ENCODE data around the gene RAD51B. TPM values are rescaled to one million over a fixed set of nuclear protein-coding genes. Genes with fewer than 3 reads are reported as not detected.

The RAD51B gene
- total RNA-seq, 1 experiment from 2014 or later = 14.2 TPM

DNA sequence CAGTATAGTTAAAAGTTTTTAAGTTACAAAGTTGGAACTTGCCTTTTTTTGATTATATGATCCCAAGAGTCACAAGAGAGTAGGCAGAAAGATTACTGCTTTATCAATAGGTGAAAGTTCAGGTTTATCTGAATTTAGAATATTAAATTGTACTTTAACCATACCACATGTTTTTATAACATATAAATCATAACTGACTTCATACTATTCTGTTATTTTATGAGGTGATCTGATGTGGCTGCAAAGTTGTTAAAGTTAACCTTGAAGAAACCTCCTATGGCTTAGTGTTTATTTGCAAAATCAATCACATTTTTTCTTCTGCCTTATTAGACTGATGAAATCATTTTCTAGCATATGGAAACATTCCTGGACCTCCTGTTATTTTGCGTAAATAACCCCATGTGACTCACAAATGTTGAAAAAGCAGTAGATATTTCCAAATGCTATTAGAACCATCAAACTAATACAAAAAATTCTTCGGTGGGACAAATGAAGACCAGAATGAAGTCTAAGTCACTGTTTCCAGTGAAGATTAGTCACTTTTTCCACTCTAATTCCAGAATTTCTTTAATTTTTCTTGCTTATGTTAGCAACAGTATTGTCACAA, 132.1 kb downstream of the RAD51B start (continued):
- TF ChIP-seq, protein P1, sequence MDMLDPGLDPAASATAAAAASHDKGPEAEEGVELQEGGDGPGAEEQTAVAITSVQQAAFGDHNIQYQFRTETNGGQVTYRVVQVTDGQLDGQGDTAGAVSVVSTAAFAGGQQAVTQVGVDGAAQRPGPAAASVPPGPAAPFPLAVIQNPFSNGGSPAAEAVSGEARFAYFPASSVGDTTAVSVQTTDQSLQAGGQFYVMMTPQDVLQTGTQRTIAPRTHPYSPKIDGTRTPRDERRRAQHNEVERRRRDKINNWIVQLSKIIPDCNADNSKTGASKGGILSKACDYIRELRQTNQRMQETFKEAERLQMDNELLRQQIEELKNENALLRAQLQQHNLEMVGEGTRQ (CRISPR knock-in tag; IDR thresholded peaks at IDR 0.05) = no peak
- TF ChIP-seq NR2C2 (CRISPR knock-in tag; IDR thresholded peaks at IDR 0.05) = no peak
- TF ChIP-seq, protein P2, sequence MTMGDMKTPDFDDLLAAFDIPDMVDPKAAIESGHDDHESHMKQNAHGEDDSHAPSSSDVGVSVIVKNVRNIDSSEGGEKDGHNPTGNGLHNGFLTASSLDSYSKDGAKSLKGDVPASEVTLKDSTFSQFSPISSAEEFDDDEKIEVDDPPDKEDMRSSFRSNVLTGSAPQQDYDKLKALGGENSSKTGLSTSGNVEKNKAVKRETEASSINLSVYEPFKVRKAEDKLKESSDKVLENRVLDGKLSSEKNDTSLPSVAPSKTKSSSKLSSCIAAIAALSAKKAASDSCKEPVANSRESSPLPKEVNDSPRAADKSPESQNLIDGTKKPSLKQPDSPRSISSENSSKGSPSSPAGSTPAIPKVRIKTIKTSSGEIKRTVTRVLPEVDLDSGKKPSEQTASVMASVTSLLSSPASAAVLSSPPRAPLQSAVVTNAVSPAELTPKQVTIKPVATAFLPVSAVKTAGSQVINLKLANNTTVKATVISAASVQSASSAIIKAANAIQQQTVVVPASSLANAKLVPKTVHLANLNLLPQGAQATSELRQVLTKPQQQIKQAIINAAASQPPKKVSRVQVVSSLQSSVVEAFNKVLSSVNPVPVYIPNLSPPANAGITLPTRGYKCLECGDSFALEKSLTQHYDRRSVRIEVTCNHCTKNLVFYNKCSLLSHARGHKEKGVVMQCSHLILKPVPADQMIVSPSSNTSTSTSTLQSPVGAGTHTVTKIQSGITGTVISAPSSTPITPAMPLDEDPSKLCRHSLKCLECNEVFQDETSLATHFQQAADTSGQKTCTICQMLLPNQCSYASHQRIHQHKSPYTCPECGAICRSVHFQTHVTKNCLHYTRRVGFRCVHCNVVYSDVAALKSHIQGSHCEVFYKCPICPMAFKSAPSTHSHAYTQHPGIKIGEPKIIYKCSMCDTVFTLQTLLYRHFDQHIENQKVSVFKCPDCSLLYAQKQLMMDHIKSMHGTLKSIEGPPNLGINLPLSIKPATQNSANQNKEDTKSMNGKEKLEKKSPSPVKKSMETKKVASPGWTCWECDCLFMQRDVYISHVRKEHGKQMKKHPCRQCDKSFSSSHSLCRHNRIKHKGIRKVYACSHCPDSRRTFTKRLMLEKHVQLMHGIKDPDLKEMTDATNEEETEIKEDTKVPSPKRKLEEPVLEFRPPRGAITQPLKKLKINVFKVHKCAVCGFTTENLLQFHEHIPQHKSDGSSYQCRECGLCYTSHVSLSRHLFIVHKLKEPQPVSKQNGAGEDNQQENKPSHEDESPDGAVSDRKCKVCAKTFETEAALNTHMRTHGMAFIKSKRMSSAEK (CRISPR knock-in tag; IDR thresholded peaks at IDR 0.05; ENCODE audit: borderline replicate concordance) = no peak
- TF ChIP-seq, protein P3, sequence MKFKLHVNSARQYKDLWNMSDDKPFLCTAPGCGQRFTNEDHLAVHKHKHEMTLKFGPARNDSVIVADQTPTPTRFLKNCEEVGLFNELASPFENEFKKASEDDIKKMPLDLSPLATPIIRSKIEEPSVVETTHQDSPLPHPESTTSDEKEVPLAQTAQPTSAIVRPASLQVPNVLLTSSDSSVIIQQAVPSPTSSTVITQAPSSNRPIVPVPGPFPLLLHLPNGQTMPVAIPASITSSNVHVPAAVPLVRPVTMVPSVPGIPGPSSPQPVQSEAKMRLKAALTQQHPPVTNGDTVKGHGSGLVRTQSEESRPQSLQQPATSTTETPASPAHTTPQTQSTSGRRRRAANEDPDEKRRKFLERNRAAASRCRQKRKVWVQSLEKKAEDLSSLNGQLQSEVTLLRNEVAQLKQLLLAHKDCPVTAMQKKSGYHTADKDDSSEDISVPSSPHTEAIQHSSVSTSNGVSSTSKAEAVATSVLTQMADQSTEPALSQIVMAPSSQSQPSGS (CRISPR knock-in tag; IDR thresholded peaks at IDR 0.05; ENCODE audit: borderline replicate concordance, low read depth) = no peak

DNA sequence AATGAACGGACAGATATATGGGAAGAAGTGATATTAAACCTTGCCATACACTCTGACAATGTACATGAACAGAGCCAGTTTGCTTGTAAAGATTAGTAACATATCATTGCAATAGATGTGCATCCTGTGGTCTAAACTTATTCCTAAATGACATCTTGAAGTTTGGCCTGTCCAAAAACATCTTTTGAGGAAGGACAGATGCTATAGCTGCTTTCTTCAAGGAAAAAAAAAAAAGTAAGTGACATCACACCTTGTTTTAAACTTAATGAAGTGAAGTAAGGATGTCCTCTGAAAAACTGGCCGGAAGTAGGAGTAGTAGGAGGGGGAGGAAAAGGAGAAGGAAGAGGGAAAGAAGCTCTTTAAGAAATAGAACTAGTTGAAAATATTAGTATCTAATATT, 132.8 kb downstream of the RAD51B start:
- H3K36me3 Mint-ChIP-seq = peaks cover 20% of the 10 kb centered on the region
- no peaks in the 10 kb centered on the region for H3K27me3 Mint-ChIP-seq (ENCODE audit: low read depth)
- ChIA-PET POLR2A (no interaction called here), CTCF (interaction anchor here (0.7 kb wide), 1 partner anchor 865 kb away, joined by 3 read pairs; no protein-coding TSS in a partner anchor)
- H3K27ac Mint-ChIP-seq = no peak overlapping the region
- ATAC-seq (no peak), DNase-seq (ENCODE audit: low spot score) (no peak)
- no peaks in the 10 kb centered on the region for H3K4me1 Mint-ChIP-seq
- peaks cover 20% of the 10 kb centered on the region for H3K9me3 Mint-ChIP-seq
- H3K4me3 Mint-ChIP-seq = no peak overlapping the region
- TF ChIP-seq TEAD4 (CRISPR knock-in tag; IDR thresholded peaks at IDR 0.05) (no peak), MXD4 (CRISPR knock-in tag; IDR thresholded peaks at IDR 0.05; ENCODE audit: borderline replicate concordance) (no peak), ZNF219 (CRISPR knock-in tag; IDR thresholded peaks at IDR 0.05; ENCODE audit: borderline replicate concordance) (no peak), ETV6 (CRISPR knock-in tag; IDR thresholded peaks at IDR 0.05) (no peak), ZNF671 (CRISPR knock-in tag; IDR thresholded peaks at IDR 0.05) (no peak), NFYB (CRISPR knock-in tag; conservative IDR thresholded peaks at IDR 0.05; ENCODE audit: low read depth) (no peak), NR3C1 (CRISPR knock-in tag; conservative IDR thresholded peaks at IDR 0.05; ENCODE audit: low read depth) (no peak), AFF4 (CRISPR knock-in tag; IDR thresholded peaks at IDR 0.05; ENCODE audit: borderline replicate concordance) (no peak), ZNF263 (CRISPR knock-in tag; IDR thresholded peaks at IDR 0.05; ENCODE audit: low read depth) (no peak)
- TF ChIP-seq, protein P1 (CRISPR knock-in tag; IDR thresholded peaks at IDR 0.05) = no peak
- TF ChIP-seq, protein P4, sequence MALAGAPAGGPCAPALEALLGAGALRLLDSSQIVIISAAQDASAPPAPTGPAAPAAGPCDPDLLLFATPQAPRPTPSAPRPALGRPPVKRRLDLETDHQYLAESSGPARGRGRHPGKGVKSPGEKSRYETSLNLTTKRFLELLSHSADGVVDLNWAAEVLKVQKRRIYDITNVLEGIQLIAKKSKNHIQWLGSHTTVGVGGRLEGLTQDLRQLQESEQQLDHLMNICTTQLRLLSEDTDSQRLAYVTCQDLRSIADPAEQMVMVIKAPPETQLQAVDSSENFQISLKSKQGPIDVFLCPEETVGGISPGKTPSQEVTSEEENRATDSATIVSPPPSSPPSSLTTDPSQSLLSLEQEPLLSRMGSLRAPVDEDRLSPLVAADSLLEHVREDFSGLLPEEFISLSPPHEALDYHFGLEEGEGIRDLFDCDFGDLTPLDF (CRISPR knock-in tag; IDR thresholded peaks at IDR 0.05) = no peak
- TF ChIP-seq, protein P5, sequence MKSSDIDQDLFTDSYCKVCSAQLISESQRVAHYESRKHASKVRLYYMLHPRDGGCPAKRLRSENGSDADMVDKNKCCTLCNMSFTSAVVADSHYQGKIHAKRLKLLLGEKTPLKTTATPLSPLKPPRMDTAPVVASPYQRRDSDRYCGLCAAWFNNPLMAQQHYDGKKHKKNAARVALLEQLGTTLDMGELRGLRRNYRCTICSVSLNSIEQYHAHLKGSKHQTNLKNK (CRISPR knock-in tag; IDR thresholded peaks at IDR 0.05) = no peak
- TF ChIP-seq, protein P6, sequence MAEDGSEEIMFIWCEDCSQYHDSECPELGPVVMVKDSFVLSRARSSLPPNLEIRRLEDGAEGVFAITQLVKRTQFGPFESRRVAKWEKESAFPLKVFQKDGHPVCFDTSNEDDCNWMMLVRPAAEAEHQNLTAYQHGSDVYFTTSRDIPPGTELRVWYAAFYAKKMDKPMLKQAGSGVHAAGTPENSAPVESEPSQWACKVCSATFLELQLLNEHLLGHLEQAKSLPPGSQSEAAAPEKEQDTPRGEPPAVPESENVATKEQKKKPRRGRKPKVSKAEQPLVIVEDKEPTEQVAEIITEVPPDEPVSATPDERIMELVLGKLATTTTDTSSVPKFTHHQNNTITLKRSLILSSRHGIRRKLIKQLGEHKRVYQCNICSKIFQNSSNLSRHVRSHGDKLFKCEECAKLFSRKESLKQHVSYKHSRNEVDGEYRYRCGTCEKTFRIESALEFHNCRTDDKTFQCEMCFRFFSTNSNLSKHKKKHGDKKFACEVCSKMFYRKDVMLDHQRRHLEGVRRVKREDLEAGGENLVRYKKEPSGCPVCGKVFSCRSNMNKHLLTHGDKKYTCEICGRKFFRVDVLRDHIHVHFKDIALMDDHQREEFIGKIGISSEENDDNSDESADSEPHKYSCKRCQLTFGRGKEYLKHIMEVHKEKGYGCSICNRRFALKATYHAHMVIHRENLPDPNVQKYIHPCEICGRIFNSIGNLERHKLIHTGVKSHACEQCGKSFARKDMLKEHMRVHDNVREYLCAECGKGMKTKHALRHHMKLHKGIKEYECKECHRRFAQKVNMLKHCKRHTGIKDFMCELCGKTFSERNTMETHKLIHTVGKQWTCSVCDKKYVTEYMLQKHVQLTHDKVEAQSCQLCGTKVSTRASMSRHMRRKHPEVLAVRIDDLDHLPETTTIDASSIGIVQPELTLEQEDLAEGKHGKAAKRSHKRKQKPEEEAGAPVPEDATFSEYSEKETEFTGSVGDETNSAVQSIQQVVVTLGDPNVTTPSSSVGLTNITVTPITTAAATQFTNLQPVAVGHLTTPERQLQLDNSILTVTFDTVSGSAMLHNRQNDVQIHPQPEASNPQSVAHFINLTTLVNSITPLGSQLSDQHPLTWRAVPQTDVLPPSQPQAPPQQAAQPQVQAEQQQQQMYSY (CRISPR knock-in tag; IDR thresholded peaks at IDR 0.05) = no peak
- TF ChIP-seq, protein P3 (CRISPR knock-in tag; IDR thresholded peaks at IDR 0.05; ENCODE audit: borderline replicate concordance, low read depth) = no peak
